Activated naive CD4-positive, alpha-beta T cell treated with anti-CD3 and anti-CD28 coated beads for 36 hours (primary cell): ENCODE data around the gene SLMAP. TPM values are rescaled to one million over a fixed set of nuclear protein-coding genes. Genes with fewer than 3 reads are reported as not detected.

Source experiments
- CTCF ChIA-PET: fragments of 350-600 bp; sonication (Branson Sonifier 250); formaldehyde crosslinking; loops from one replicate; lab custom pipeline; 2021; ENCODE audit warnings: antibody characterized with exemption; lab: Charles Lee
- DNase-seq: peaks from one replicate; pipeline ENCODE4 v3.0.0-alpha.2; 2020
- H3K27ac Mint-ChIP-seq: one replicate; pipeline ENCODE4 v1.8.0; 2021; ENCODE audit warnings: mild to moderate bottlenecking, mixed read lengths
- H3K27me3 Mint-ChIP-seq: one replicate; pipeline ENCODE4 v1.8.0; 2021; ENCODE audit warnings: low read depth, mixed read lengths
- H3K36me3 Mint-ChIP-seq: one replicate; pipeline ENCODE4 v1.8.0; 2021; ENCODE audit warnings: low read depth, mixed read lengths
- H3K4me1 Mint-ChIP-seq: one replicate; pipeline ENCODE4 v1.8.0; 2021; ENCODE audit warnings: low read depth, mixed read lengths
- H3K4me3 Mint-ChIP-seq: one replicate; pipeline ENCODE4 v1.8.0; 2021; ENCODE audit warnings: mild to moderate bottlenecking, moderate library complexity, mixed read lengths
- H3K9me3 Mint-ChIP-seq: one replicate; pipeline ENCODE4 v1.8.0; 2021; ENCODE audit warnings: mixed read lengths
- intact Hi-C: fragments of 100-400 bp; cut with micrococcal nuclease; formaldehyde crosslinking; loops from one replicate; pipeline ENCODE4 v1.15.1; 2023
- total RNA-seq, 2 experiments: library from RNA; stranded (reverse); gene quantifications; one replicate each; pipeline ENCODE4 v1.2.3, GENCODE V29; 2021

The SLMAP gene
- total RNA-seq, 2 experiments from 2014 or later, result 35.1 TPM

DNA sequence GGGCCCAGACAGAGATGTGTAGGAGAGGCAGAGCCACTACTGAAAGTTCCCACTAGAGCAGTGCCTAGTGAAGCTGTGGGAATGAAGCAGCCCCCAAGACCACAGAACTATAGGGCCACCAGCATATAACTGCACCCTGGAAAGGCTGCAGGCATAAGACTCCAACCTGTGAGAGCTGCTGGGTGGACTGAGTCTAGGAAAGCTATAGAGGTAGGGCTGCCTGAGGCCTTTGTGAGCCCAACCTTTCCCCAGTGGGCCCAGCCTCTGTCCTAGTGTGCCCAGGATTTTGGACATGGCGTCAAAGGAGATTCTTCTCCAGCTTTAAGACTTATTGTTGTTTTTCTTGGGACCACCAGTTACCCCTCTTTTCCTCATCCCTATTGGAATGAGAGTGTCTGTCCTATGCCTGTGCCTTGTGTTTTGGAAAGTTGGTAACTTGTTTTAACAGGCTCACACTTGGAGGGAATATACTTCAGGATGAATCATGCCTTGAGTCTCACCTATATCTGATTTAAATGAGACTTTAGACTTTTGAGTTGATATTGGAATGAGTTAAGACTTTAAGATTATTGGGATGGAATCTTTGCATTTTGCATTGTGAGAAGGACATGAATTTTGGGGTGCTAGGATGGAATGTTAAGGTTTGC lies 28.1 kb downstream of the SLMAP start:
- intact Hi-C loops, result loop anchor here (2.0 kb wide), 1 partner anchor 17 kb away; no protein-coding TSS in a partner anchor
- H3K9me3 Mint-ChIP-seq, result no peaks in the 10 kb centered on the region
- peaks cover 4% of the 10 kb centered on the region for H3K36me3 Mint-ChIP-seq
- H3K4me1 Mint-ChIP-seq, result peaks cover 27% of the 10 kb centered on the region
- no peaks in the 10 kb centered on the region for H3K27me3 Mint-ChIP-seq
- DNase-seq, result no peak
- no peak overlapping the region for H3K4me3 Mint-ChIP-seq
- no peak overlapping the region for H3K27ac Mint-ChIP-seq
- CTCF ChIA-PET, result interaction anchor here (0.6 to 1.0 kb wide), 2 partner anchors 18 to 72 kb away, joined by 3 to 4 read pairs; no protein-coding TSS in a partner anchor

DNA sequence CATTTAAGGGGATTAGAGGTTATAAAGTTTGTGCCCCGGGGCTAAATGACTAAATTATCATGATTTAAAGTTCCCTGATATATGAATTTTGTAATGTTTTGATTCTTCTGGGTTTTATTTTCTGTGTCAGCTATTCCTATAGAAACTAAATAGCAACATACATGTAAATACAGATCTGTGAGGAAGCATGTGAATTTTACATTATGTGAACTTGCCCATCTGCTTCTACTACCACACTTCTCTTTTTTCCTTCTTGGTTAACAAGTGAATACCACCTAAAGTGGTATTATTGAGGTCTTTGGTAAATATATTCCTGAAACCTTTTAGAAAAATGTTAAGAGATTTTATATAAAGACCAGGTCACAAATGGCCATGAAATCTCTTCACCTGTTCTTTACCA lies 29.3 kb downstream of the SLMAP start:
- CTCF ChIA-PET, result no interaction called here
- H3K27ac Mint-ChIP-seq, result no peak overlapping the region
- H3K4me3 Mint-ChIP-seq, result no peak overlapping the region
- no peaks in the 10 kb centered on the region for H3K27me3 Mint-ChIP-seq
- DNase-seq, result no peak
- peaks cover 30% of the 10 kb centered on the region for H3K4me1 Mint-ChIP-seq
- intact Hi-C loops, result loop anchor here (2.0 kb wide), 1 partner anchor 19 kb away; no protein-coding TSS in a partner anchor
- peaks cover 4% of the 10 kb centered on the region for H3K36me3 Mint-ChIP-seq
- H3K9me3 Mint-ChIP-seq, result no peaks in the 10 kb centered on the region

DNA sequence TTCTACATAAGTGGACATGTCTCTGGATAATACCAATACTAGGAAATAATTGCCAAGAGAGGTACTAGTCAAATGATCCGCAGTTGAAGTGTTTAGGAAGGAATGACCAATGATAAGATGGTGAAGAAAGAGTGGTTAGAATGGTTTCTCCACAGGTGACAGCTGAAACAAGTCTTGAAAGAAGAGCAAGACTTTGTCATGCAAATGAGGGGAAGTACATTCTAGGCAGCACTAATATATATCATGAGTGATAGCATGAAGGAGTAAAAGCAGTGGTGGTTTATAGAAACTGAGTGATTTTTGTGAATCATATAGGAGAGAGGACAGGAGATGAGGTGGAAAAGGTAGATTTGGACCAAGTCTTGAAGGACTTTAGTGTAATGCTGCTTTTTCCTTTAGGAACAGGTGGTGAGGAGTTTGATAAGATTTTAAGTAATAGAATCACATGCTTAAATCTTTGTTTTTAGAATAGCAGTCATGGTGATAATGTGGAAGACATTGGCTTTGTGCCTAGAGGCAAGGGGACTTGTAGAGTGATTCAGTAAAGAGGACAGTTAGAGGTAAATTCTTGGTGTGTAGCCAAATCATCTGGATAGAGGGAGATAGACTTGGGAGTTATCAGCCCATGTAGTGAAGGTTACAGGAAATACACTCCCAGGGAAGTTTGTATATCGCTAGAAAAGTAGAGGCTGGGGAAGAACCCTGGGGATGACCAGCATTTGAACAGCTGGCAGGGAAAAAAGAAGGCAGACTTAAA lies 31.9 kb downstream of the SLMAP start:
- no peak for DNase-seq
- Mint-ChIP-seq H3K9me3 (no peaks in the 10 kb centered on the region), H3K27ac (no peak overlapping the region), H3K4me3 (no peak overlapping the region), H3K36me3 (no peaks in the 10 kb centered on the region), H3K27me3 (no peaks in the 10 kb centered on the region), H3K4me1 (peaks cover 31% of the 10 kb centered on the region)
- intact Hi-C loops, result loop anchor here (1.0 kb wide), 4 partner anchors 15 to 191 kb away; partner anchors contain the start of genes ARF4 and SLMAP
- CTCF ChIA-PET, result interaction anchor here (0.6 kb wide), 1 partner anchor 16 kb away, joined by 3 read pairs; no protein-coding TSS in a partner anchor

DNA sequence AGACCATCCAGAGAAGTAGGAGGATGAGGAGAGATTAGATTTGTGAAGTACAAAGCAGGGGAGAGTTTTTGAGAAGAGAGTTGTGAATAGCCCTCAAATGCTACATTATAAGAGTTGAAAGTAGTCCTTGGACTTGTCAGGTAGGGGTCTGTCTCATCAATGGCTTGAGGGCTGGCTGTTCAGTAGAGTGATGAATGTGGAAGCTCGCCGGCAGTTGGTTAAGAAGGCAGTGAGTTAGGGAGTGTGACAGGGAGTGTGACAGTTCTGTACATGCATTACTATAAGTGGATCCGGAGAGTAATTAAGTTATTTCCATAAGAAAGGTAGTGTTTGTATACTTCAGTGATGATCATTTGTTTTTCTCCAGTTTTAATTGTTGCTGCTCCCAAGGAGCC lies 32.5 kb downstream of the SLMAP start:
- CTCF ChIA-PET, result no interaction called here
- intact Hi-C loops, result loop anchor here (1.0 kb wide), 4 partner anchors 15 to 191 kb away; partner anchors contain the start of genes ARF4 and SLMAP
- no peak overlapping the region for H3K27ac Mint-ChIP-seq
- no peak overlapping the region for H3K4me3 Mint-ChIP-seq
- no peaks in the 10 kb centered on the region for H3K27me3 Mint-ChIP-seq
- no peaks in the 10 kb centered on the region for H3K36me3 Mint-ChIP-seq
- H3K9me3 Mint-ChIP-seq, result no peaks in the 10 kb centered on the region
- no peak for DNase-seq
- H3K4me1 Mint-ChIP-seq, result peaks cover 31% of the 10 kb centered on the region

DNA sequence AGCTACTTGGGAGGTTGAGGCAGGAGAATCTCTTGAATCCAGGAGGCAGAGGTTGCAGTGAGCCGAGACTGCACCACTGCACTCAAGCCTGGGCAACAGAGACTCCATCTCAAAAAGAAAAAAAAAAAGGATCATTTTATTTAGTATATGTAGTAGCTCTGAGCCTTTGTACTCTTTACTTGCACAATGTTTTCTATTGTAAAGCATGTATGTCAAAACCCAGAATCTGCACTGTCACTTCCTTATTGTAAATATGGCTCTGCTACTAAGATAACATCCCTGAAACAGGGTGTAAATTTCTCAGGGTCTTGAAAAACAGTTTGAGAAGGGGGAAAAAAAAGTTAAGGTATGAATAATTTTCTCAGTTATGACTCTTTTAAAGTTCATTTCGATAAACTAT lies 35.1 kb downstream of the SLMAP start:
- Mint-ChIP-seq H3K36me3 (peaks cover 3% of the 10 kb centered on the region), H3K9me3 (no peaks in the 10 kb centered on the region), H3K27ac (no peak overlapping the region), H3K27me3 (no peaks in the 10 kb centered on the region), H3K4me3 (no peak overlapping the region), H3K4me1 (peaks cover 31% of the 10 kb centered on the region)
- intact Hi-C loops, result no loop called here
- CTCF ChIA-PET, result no interaction called here
- DNase-seq, result no peak

DNA sequence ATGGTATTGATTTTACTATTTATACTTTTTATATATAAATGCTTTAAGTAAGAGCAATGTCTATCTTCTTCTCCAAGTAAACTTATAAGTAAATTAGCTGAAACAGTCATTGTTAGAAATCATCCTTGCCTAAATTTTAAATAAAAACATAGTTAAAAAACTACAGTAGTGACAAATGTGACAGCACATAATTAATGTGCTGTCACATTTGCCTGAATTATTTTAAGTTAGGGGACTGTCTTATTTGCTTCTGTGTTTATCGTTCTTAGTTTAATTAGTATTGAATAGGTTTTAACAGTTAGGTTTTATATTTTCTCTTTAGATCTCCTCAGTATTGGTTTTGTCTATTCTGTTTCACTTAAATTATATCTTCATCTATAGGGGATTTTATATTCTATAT lies 36.1 kb downstream of the SLMAP start:
- intact Hi-C loops, result no loop called here
- Mint-ChIP-seq H3K27ac (no peak overlapping the region), H3K4me3 (no peak overlapping the region), H3K9me3 (no peaks in the 10 kb centered on the region), H3K27me3 (no peaks in the 10 kb centered on the region), H3K4me1 (peaks cover 36% of the 10 kb centered on the region), H3K36me3 (peaks cover 3% of the 10 kb centered on the region)
- CTCF ChIA-PET, result interaction anchor here (0.7 to 1.0 kb wide), 2 partner anchors 10 to 12 kb away, joined by 3 to 4 read pairs; no protein-coding TSS in a partner anchor
- no peak for DNase-seq

DNA sequence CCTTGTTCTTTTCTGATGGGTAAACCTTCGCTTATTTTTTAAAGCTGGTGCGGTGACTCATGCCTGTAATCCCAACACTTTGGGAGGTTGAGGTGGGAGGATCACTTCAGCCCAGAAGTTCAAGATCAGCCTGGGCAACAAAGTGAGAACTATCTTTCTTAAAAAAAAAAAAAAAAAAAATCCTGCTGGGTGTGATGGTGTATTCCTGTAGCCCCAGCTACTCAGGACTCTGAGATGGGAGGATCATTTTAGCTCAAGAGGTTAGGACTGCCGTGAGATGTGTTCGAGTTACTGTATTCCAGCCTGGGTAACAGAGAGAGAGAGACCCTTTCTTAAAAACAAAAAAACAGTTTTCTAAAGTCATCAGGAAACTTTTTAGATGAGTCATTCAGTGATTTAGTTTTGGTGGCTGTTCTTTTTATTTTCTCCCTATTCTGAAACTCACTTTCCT lies 37.7 kb downstream of the SLMAP start:
- intact Hi-C loops, result no loop called here
- no peak for DNase-seq
- H3K27me3 Mint-ChIP-seq, result no peaks in the 10 kb centered on the region
- peaks cover 42% of the 10 kb centered on the region for H3K4me1 Mint-ChIP-seq
- CTCF ChIA-PET, result interaction anchor here (0.6 kb wide), 1 partner anchor 106 kb away, joined by 3 read pairs; no protein-coding TSS in a partner anchor
- no peak overlapping the region for H3K27ac Mint-ChIP-seq
- peaks cover 3% of the 10 kb centered on the region for H3K36me3 Mint-ChIP-seq
- H3K9me3 Mint-ChIP-seq, result no peaks in the 10 kb centered on the region
- H3K4me3 Mint-ChIP-seq, result no peak overlapping the region

DNA sequence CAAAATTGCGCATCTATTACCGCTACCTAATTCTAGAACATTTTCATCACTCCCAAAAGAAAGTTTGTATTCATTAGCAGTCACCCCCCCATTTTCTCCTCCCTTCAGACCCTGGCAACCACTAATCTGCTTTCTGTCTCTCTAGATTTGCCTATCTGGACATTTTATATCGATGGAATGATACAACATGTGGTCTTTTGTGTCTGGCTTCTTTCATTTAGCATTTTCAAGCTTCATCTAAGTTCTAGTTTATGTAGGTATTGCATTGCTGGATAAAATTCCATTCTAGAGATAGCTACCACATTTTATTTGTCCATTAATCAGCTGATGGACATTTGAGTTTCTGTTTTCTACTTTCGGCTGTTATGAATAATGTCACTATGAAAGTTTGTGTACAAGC lies 38.4 kb downstream of the SLMAP start:
- intact Hi-C loops, result no loop called here
- DNase-seq, result no peak
- Mint-ChIP-seq H3K4me3 (no peak overlapping the region), H3K27ac (no peak overlapping the region), H3K9me3 (no peaks in the 10 kb centered on the region), H3K27me3 (no peaks in the 10 kb centered on the region), H3K4me1 (peaks cover 44% of the 10 kb centered on the region), H3K36me3 (peaks cover 3% of the 10 kb centered on the region)
- CTCF ChIA-PET, result no interaction called here

DNA sequence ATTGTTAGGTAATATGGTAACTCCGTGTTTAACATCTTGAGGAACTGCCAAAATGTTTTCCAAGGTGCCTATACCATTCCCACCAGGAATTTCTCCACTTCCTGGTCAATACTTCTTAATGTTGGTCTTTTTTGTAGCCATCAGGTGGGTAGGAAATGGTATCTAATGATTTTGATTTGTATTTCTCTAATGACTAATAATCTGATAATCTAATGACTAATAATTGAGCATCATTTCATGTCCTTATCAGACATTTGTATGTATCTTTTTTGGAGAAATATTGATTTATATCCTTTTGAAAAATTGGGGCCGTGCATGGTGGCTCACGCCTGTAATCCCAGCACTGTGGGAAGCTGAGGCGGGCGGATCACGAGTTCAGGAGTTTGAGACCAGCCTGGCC lies 38.8 kb downstream of the SLMAP start:
- H3K36me3 Mint-ChIP-seq, result peaks cover 3% of the 10 kb centered on the region
- H3K4me1 Mint-ChIP-seq, result peaks cover 44% of the 10 kb centered on the region
- CTCF ChIA-PET, result no interaction called here
- H3K27ac Mint-ChIP-seq, result no peak overlapping the region
- H3K4me3 Mint-ChIP-seq, result no peak overlapping the region
- H3K9me3 Mint-ChIP-seq, result no peaks in the 10 kb centered on the region
- intact Hi-C loops, result no loop called here
- no peak for DNase-seq
- no peaks in the 10 kb centered on the region for H3K27me3 Mint-ChIP-seq

DNA sequence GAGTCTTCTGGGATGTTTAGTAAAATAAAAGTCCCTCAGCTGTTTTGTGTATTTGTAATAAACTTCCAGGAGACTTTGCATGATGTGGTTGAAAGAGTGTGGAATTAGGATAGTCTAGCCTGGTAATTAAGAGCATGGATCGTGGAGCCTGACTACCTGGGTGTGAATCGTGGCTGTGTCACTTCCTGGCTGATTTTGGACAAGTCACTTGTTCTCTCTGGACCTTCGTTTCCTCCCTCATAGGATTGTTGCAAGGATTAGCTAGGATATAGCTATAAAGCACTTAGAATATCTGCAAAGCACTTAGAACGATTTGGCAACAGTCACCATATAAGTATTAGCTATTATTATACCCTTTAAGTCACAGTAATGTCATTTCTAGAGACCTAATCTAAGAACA lies 40.2 kb downstream of the SLMAP start:
- intact Hi-C loops, result no loop called here
- Mint-ChIP-seq H3K27ac (no peak overlapping the region), H3K36me3 (peaks cover 3% of the 10 kb centered on the region), H3K27me3 (no peaks in the 10 kb centered on the region), H3K4me3 (no peak overlapping the region), H3K4me1 (peaks cover 45% of the 10 kb centered on the region), H3K9me3 (no peaks in the 10 kb centered on the region)
- DNase-seq, result no peak
- CTCF ChIA-PET, result interaction anchor here (1.3 kb wide), 1 partner anchor 11 kb away, joined by 3 read pairs; no protein-coding TSS in a partner anchor

DNA sequence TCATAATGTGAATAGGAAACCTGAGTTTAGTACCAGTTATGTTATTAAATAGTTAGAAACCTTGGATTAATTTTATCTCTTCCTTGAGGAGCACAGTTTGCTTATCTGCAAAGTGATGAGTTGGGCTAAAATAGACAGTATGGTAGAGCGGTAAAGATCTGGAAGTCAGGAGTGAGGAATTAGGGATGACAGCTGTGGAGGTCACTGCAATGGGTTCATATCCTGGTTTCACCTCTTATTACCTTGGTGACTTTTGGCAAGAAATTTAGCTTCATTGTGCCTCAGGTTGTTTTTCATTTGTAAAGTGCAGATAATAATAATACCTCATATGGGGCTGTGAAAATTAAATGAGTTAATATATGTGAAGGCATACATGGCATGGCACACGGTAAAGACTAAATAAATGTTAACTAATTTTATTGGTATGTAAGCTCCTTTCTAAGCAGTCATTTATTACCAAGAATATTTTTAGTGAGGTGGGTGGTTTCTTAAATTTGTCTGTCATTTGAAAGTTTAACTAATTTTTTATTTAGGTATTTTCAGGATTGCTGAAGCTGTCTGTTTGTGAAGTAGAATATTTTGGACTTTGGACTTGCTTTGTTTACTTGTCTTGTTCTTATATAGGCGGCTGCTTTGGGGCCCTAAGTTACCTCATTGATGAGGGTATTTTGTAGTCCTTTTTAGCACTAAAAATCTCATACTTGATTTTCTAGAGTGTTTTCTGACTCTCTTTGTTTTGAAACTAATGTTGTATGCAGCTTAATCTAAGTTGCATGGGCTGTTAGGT lies 41.8 kb downstream of the SLMAP start:
- H3K4me3 Mint-ChIP-seq, result no peak overlapping the region
- peaks cover 51% of the 10 kb centered on the region for H3K4me1 Mint-ChIP-seq
- no peaks in the 10 kb centered on the region for H3K9me3 Mint-ChIP-seq
- no peak for DNase-seq
- CTCF ChIA-PET, result interaction anchor here (0.8 to 0.9 kb wide), 2 partner anchors 26 to 34 kb away, joined by 3 to 4 read pairs; no protein-coding TSS in a partner anchor
- H3K27me3 Mint-ChIP-seq, result no peaks in the 10 kb centered on the region
- H3K36me3 Mint-ChIP-seq, result peaks cover 3% of the 10 kb centered on the region
- intact Hi-C loops, result no loop called here
- H3K27ac Mint-ChIP-seq, result no peak overlapping the region

DNA sequence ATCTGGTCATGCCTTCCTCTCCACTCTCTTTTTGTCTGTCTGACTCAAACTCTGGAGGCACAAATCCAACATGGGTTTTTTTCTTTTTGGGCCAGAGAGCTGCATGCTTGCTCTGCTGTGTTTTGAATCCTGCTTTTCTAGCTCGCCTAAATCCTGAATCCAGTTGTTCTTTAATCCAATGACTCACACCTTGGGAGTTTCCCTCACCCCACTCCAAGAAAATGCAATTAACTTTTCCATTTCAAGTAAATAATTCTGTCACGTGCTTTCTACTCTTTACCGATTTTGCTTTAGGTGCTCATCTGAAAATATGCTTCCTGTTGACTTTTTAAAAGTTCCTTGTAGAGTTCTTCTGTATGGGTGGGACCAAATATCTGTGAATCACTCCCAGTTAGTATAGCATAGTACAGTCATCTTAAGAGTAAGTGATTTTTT lies 47.6 kb downstream of the SLMAP start:
- Mint-ChIP-seq H3K27ac (peak overlapping the region; percentile 33), H3K4me1 (peaks cover 70% of the 10 kb centered on the region), H3K9me3 (no peaks in the 10 kb centered on the region), H3K36me3 (no peaks in the 10 kb centered on the region), H3K4me3 (peak overlapping the region; percentile 3), H3K27me3 (no peaks in the 10 kb centered on the region)
- intact Hi-C loops, result loop anchor here (1.0 kb wide), 2 partner anchors 15 to 47 kb away; partner anchors contain the start of gene SLMAP
- CTCF ChIA-PET, result interaction anchor here (0.6 kb wide), 1 partner anchor 12 kb away, joined by 3 read pairs; no protein-coding TSS in a partner anchor
- DNase-seq, result no peak
